ENCODE measurements around the gene PKD1.

The PKD1 gene

DNA sequence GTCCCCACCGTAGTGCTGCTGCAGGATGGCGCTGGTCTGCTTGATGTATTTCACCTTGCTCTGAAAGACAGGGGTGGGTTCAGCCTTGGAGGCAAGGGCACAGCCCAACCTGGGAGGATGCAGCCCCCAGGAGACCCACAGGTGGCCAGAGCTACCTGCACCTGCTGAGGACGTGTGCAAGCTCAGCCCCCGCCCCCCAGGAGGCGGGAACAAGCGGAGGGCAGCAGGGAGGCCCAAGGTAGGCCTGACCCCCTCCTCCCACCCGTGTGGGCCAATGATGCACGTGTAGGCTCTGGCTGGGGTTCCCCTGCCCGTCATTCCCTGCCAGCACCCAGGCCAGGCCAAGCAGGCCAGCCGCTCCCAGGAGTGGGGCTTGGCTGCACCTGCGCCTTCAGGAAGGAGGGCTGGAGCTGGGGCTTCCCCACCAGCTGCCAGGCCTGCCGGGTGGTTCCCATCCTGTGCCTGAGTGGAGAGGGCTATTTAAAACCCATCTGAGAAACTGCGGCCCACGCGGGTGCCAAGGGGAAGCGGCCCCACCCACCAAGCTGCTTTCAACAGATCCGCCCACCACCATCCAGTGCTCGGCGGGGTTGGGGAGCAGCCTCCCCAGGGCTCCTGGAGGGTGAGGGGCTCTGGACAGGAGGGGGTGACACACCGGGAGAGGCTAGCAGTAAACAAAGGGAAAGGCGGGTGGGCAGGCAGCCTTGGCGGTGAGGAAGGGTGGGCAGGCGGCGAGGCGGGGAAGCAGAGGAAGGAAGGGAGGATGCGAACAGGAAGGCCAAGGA lies 91.8 kb downstream of the PKD1 start:
- no peak for DNase-seq

DNA sequence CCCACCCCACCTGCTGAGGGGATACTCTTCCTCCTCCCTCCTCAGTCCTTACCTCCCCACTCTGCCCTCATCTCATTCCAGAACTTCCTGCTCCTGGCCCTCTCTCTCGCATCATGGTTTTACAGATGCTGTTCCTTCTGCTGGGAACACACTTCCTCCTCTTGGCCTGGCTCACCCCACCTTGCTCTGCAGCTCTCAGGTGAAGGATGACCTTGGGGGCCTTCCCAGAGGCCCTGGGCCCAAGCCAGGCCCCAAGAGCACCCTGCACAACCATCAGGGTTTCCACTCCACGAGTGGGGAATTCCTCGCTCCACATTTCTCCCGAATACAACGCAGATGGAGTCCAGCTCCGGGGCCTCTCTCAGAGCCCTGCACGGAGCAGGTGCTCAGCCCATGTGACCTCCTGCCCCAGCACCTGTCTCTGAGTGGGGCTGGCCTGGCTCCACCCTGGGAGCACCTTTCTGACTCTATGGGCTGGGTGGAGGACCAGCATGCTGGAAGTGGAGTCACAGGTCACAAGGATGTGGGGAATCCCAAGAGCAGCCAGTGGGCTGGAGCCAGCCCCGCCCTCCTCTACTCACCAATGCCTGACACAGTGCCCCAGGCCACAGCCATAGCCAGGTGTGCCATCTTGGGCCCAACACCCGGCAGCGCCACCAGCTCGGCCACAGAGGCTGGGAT lies 92.6 kb downstream of the PKD1 start:
- DNase-seq, result no peak

DNA sequence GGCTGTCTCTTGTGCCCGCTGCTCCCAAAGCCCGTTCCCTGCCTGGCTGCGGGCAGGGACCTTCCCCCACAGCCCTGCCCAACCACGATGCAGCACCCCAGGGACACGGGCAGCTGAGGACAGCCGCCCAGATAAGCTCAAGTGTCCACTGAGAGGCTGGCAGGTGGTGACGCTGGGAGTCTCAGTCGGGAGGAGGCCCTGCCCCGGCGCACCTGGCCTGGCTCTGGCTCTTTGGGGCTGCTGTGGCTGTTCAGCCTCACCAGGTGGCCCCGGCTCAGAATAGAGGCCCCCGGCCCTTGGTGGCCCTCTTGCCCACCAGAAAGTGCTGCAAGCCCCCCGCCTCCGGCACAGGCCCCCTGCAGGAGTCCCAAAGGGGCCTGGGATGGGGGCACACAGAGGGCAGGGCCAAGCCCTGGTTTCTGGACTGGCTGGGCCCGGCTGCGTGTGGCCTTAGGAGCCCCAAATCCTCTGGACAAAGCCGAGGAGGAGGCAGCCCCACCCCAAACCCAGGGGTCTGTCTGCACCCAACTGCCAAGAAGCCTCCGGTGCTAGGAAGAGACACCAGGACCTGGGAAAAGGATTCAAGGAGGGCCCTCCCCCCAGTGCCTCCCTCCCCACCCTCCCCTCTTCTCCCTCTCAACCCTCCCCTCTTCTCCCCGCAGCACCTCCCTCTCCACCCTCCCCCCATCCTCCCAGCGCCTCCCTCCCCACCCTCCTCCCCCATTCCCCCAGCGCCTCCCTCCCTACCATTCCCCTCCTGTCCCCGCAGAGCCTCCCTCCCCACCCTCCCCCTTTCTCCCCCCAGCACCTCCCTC lies 93.3 kb downstream of the PKD1 start:
- no peak for DNase-seq

DNA sequence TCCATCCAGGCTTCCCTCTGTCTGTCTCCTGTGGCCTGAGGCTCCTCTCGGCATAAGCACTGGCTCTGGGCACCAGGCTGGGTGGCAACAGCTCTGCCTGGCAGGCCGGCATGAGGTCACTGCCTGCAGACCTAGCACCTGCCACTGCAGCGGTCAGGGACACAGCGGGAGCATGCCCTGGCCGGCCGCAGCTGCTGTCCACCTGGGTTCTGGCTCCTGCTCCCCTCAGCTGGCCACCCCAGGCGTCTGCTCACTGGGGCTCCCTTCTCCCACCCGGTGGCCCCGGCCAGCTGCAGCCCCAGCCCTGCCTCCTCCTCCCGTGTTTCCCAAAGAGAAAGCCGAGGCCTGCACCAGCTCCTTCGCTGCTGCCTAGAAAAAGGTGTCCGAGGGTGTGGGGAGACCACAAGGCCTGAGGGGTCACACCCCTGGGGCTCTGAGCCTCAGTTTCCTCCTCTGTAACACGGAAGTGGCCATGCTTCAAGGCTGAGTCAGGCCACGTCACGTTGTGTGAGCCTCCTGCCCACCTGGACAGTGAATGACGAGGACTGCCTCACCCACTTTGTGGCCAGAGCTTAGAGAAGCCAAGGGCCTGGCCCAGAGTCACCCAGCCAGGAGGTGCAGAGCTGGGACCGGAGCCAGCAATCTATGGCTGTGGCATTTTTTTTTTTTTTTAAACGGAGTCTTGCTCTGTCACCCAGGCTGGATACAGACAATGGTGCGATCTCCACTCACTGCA lies 94.7 kb downstream of the PKD1 start:
- DNase-seq, result no peak

DNA sequence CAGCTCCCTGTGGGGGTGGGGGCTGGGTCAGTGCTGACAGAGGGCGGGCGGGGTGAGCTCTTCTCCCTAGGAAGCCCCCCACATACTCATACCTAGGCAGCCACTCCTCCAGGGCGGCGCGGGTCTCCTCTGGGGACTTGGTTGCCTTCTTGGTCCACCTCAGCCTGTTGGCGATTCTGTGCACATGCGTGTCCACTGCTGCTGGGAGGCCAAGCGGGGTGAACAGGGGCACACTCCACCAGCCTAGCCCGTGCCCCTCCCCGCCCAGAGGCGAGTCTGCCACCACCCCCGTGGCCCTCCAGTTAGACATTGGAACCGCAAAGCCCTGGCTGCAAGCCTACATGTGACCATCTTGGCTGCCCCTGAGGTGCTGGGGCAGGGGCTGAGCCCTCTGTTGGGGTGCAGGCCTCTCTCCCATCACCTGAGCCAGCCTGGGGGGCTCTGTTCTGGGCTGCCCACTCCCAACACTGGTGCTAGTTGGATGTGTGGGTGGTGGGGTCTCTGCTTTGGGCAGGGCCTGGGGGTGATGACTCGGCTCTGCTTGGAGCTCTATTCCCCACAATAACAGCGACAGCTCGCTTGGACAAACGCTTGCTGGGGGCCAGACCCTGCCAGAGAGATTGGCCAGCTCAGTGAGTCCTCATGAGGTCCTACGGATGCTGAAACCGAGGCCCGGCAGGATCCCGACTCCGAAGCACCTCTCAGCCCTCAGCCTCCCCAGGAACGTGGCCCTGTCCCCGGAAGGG lies 95.5 kb downstream of the PKD1 start:
- DNase-seq, result no peak

DNA sequence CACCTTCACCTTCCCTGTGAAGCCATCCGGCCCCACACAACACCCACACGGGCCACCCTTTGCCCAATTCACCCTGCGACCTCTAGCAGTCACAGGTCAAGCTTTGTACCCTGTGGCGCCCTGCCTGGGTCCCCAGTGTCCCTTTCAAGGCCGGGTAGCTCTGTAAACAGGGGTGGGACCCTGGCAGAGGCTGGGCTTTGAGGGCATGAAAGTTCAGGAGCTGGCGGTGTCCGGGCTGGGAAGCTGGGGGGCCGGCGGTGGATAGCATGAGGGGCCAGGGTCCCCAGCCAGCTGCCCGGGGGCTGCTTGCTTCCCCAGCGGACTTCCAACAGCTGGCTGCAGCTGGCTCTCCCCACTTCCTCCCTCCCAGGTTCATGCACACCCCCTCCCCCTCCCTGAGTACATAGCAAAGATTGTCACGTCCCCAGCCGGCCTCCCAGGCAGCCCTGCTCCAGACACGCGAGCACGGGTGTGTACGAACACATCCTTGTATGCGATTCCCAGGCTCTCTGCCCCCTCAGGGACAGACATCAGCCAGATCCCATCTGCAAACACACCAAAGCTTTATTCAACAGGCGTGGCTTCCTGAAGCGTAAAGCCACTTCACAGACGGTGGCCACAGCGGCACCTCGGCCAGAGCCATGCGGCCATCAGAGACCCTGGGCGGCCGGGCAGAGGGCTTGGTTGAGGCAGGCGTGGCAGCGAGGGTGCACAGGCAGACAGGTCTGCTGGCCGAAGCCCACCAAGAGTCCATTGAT lies 96.2 kb downstream of the PKD1 start:
- no peak for DNase-seq

All from cortex of kidney (tissue), 1 donor.